Globus pallidus (tissue), 1 donor: ENCODE measurements around the gene PNPLA7.
"Not testable (repeated sequence)": the region's sequence is repeated elsewhere in the genome, so short reads cannot be mapped to it uniquely, and the experiment has no call there.

Experiments used
- DNase-seq: peaks from one replicate; pipeline ENCODE4 v3.0.0-alpha.2; 2015; ENCODE audit warnings: low spot score

Gene PNPLA7

GRCh38 chr9:137575364-137575715, 25.1 kb upstream of the PNPLA7 start:
- DNase-seq = peak; percentile 59

GRCh38 chr9:137574192-137574591, 24.0 kb upstream of the PNPLA7 start:
- DNase-seq = no peak

- DNase-seq = no peak
These were observed 20.4 kb upstream of the PNPLA7 start for GRCh38 chr9:137570566-137570965.

- DNase-seq = no peak
These were observed 19.5 kb upstream of the PNPLA7 start for GRCh38 chr9:137569609-137570203.

DNA sequence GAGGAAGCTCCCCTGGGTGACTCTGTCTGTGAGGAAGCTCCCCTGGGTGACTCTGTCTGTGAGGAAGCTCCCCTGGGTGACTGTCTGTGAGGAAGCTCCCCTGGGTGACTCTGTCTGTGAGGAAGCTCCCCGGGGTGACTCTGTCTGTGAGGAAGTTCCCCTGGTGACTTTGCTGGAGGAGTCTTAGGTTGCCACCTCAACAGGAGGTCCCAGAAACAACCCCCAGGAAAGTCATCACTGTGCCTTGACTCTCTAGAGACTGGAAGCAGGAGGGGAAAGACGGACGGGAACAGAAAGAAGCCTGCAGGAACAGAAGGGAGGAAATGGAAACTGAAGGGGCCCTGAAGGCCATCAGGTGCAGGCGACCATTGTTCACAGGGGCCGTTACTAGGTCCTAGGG, 18.2 kb upstream of the PNPLA7 start:
- DNase-seq = not testable (repeated sequence)

GRCh38 chr9:137564817-137565411, 14.7 kb upstream of the PNPLA7 start:
- DNase-seq = no peak

DNA sequence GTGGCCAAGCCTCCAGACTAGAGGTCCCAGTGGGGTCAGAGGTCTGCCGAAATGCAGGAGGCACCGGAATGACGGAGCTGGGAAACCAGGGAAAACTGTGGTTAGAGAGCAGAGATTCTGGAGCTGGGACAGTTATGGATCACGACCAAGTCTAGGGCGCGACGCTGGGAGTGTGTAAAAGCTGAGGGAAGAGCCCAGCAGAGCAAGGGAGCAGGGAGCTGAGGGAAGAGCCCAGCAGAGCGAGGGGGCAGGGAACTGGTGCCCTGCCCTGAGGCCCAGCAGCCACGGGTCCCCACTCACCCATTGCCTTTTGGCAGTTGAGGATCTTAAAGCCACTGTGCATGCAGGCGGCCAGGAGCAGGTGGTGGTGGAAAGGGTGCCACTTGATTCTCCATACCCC, 13.9 kb upstream of the PNPLA7 start:
- no peak for DNase-seq

GRCh38 chr9:137558127-137558526, 7.9 kb upstream of the PNPLA7 start:
- no peak for DNase-seq

GRCh38 chr9:137556069-137556838, 6.1 kb upstream of the PNPLA7 start:
- DNase-seq = no peak

DNA sequence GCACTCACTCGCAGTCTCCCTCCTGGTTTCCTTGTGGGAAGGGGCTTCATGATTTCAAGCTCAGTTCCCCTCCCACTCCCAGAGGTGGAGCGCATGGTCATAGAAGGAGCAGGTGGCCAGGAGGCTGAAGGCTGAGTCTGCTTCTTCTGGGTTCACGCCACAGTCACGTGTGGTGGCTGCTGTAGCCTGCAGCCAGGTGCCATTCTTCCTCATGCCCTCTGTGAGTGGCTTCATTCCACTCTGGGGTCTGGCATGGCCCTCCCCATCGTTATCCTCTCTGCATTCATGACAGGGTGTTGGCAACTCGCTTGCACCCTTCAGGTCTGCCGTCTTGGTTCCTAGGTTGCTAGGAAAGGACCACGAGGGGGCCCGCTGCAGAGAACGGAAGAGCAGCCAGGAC, 5.0 kb upstream of the PNPLA7 start:
- DNase-seq = no peak

DNA sequence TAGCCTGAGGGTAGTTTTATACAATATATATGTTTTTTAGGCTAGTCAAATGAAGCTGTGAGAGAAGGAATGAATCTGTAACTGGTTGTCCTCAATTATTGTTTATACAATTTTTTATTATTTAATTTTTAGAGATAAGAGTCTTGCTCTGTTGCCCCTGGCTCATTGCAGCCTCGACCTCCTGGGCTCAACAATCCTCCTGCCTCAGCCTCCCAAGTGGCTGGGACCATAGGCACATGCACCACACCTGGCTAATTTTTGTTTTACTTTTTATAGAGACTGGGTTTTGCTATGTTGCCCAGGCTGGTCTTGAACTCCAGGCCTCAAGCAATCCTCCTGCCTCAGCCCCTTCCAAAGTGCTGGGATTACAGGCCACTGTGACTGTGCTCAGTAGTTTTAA, 4.1 kb upstream of the PNPLA7 start:
- DNase-seq = no peak

DNA sequence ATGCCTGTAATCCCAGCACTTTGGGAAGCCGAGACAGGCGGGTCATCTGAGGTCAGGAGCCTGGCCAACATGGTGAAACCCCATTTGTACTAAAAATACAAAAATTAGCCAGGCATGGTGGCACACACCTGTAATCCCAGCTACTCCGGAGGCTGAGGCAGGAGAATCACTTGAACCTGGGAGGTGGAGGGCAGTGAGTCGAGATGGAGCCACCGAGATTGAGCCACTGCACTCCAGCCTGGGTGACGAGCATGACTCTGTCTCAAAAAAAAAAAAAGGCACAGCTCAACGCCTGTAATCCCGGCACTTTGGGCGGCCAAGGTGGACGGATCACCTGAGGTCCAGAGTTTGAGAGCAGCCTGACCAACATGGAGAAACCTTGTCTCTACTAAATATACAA, 3.5 kb upstream of the PNPLA7 start:
- not testable (repeated sequence) for DNase-seq

- DNase-seq = no peak
These were observed 2.0 kb upstream of the PNPLA7 start for GRCh38 chr9:137552022-137552768.

DNA sequence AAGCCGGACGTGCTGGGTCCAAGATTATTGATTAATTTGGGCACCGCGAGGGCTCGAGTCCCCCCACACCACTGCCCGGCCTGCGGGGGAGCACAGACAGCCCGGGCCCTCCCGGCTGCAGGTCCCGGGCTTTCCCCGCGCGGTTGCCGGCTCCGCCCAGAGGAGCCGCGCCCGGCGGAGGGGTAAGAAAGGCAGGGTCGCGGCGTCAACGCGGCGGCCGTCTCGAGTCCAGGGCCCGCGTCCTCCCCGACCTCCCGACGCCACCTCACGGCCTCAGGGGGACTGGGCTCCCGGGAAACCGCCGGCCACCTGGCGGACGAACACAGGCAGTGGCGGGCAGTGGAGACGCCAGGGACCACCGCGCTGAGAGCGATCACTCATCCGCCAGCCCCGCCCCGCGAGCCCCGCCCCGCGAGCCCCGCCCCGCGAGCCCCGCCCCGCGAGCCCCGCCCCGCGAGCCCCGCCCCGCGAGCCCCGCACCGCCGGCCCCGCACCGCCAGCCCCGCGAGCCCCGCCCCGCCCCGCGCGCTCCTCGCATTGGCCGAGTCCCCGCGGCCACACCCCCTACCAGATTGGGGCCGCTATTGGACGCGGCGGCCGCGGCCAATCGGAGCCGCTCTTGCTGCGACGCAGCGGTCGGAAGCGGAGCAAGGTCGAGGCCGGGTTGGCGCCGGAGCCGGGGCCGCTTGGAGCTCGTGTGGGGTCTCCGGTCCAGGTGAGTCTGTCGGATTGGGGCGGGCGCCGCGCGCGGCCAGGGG, 1.2 kb upstream of the PNPLA7 start, which contains the start of gene MRPL41:
Gene MRPL41 (plus strand): TSS at position 616 of the 758 bp plus-strand sequence. CDS start 203 bp downstream, outside the sequence.
- DNase-seq = peak; percentile 87

DNA sequence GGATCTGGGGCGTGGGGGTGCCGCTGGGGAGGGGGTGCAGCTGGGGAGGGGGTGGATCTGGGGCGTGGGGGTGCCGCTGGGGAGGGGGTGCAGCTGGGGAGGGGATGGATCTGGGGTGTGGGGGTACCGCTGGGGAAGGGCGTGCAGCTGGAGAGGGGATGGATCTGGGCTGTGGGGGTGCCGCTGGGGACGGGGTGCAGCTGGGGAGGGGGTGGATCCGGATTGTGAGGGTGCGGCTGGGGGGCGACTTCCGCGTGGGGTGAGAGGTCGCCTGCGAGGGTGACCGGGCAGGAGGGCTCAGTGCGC, 709 bp upstream of the PNPLA7 start:
- not testable (repeated sequence) for DNase-seq

GRCh38 chr9:137547687-137548543, 2.3 kb downstream of the PNPLA7 start:
- DNase-seq = no peak

GRCh38 chr9:137545123-137545522, 5.1 kb downstream of the PNPLA7 start:
- no peak for DNase-seq

DNA sequence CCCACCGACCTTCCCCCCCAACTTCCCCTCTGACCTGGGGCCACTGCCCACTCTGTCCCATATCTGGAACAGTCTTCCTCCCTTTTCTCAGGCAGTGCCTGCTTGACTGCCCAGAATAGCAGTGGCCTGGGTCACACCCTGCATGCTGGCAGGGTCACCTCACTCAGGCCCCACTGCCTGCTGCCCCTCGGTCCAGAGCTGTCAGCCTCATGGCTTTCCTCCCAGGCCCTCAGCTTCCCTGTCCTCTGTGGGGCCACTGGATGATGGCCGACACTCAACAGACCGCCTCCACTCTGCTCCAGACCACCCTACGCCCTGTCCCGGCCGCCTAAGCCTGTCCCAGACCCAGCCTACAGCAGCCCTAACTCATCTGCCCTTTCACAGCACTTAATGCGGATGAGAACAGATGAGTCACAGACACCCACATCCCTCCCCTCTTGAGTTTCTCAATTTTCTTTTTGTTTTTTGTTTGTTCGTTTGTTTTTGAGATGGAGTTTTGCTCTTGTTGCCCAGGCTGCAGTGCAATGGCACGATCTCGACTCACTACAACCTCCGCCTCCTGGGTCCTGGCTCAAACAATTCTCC, 5.9 kb downstream of the PNPLA7 start:
- no peak for DNase-seq

- DNase-seq = no peak
These were observed 6.8 kb downstream of the PNPLA7 start for GRCh38 chr9:137543237-137543963.

- DNase-seq = no peak
These were observed 7.7 kb downstream of the PNPLA7 start for GRCh38 chr9:137542486-137542885.
